PC-9 (cell line): ENCODE results near the gene SF1. TPM values are rescaled to one million over a fixed set of nuclear protein-coding genes. Genes with fewer than 3 reads are reported as not detected.

Source experiments
- BruUV-seq: library from RNA; stranded (reverse); fragments of 400-500 nt; replicated peaks from 2 replicates; lab custom pipeline; 2021; lab: Mats Ljungman, UMichigan
- CTCF ChIA-PET: fragments of 300-600 bp; sonication (Branson Sonifier 250); formaldehyde crosslinking; loops from one replicate; lab custom pipeline; 2022; ENCODE audit warnings: antibody characterized with exemption; lab: Charles Lee
- POLR2A ChIA-PET: fragments of 300-600 bp; sonication (Branson Sonifier 250); formaldehyde crosslinking; loops from one replicate; lab custom pipeline; 2022; ENCODE audit warnings: antibody characterized with exemption; ENCODE audit not compliant: unreplicated experiment; lab: Charles Lee
- DNase-seq, 2 experiments: peaks; one replicate each; pipeline versions ENCODE4 v3.0.0 to v3.0.0-alpha.2; 2015 to 2022; ENCODE audit warnings: mixed read lengths in 1 of 2
- H2AFZ ChIP-seq: fragments of 200-600 bp; sonication (generic); 2 replicates; pipeline ENCODE4 v1.8.1; 2017; ENCODE audit warnings: antibody characterized with exemption
- H3F3A ChIP-seq: fragments of 200-600 bp; sonication (generic); 2 replicates; pipeline ENCODE4 v1.8.1; 2017; ENCODE audit warnings: antibody characterized with exemption, mild to moderate bottlenecking, low read depth; ENCODE audit not compliant: insufficient read depth
- H3K27ac ChIP-seq: fragments of 200-600 bp; sonication (generic); 2 replicates; pipeline ENCODE4 v1.6.1; 2016; ENCODE audit warnings: mixed run types
- H3K27me3 ChIP-seq: fragments of 200-600 bp; sonication (generic); 2 replicates; pipeline ENCODE4 v1.6.1; 2016; ENCODE audit warnings: low read depth, mixed run types; ENCODE audit not compliant: insufficient read depth
- H3K36me3 ChIP-seq: fragments of 200-600 bp; sonication (generic); 2 replicates; pipeline ENCODE4 v1.6.1; 2016; ENCODE audit warnings: low read depth, mixed run types
- H3K4me1 ChIP-seq: fragments of 200-600 bp; sonication (generic); replicated peaks from 2 replicates; pipeline ENCODE4 v1.6.1; 2016; ENCODE audit warnings: mixed run types; ENCODE audit not compliant: insufficient read depth
- H3K4me2 ChIP-seq: fragments of 200-600 bp; sonication (generic); 2 replicates; pipeline ENCODE4 v1.6.1; 2017; ENCODE audit warnings: mixed run types
- H3K4me3 ChIP-seq: fragments of 200-600 bp; sonication (generic); 2 replicates; pipeline ENCODE4 v1.6.1; 2016; ENCODE audit warnings: mixed run types
- H3K79me2 ChIP-seq: fragments of 200-600 bp; sonication (generic); 2 replicates; pipeline ENCODE4 v1.6.1; 2017; ENCODE audit warnings: low read depth, mixed run types
- H3K9me2 ChIP-seq: fragments of 200-600 bp; sonication (generic); 2 replicates; pipeline ENCODE4 v1.8.1; 2017; ENCODE audit warnings: mild to moderate bottlenecking; ENCODE audit not compliant: insufficient read depth
- H3K9me3 ChIP-seq: fragments of 200-600 bp; sonication (generic); 2 replicates; pipeline ENCODE4 v1.8.1; 2016; ENCODE audit warnings: low read depth; ENCODE audit not compliant: insufficient read depth
- H4K20me1 ChIP-seq: fragments of 200-600 bp; sonication (generic); 2 replicates; pipeline ENCODE4 v1.8.1; 2017; ENCODE audit not compliant: insufficient read depth
- CTCF ChIP-seq: fragments of 200-600 bp; sonication (generic); conservative IDR thresholded peaks from 2 replicates; pipeline ENCODE4 v1.6.1; 2017; ENCODE audit warnings: mixed run types, antibody characterized with exemption, mild to moderate bottlenecking, moderate library complexity
- EZH2 ChIP-seq: fragments of 200-600 bp; sonication (generic); IDR thresholded peaks from 2 replicates; pipeline ENCODE4 v1.8.0; 2017; ENCODE audit warnings: antibody characterized with exemption, low read depth
- intact Hi-C: fragments of 100-400 bp; cut with micrococcal nuclease; formaldehyde crosslinking; loops from one replicate; pipeline ENCODE4 v1.10.0; 2022; ENCODE audit not compliant: unreplicated experiment
- total RNA-seq: library from RNA; stranded (reverse); gene quantifications from 2 replicates; pipeline ENCODE4 v1.2.3, GENCODE V29; 2021

SF1 gene
- total RNA-seq, 1 experiment from 2014 or later: 336 TPM

- H4K20me1 ChIP-seq: peaks cover 86% of the 10 kb centered on the region
Measured at GRCh38 chr11:64765291-64765850, 13.0 kb downstream of the SF1 start.

GRCh38 chr11:64764753-64765152 is 13.6 kb downstream of the SF1 start:
- no peak for TF ChIP-seq CTCF
- TF ChIP-seq EZH2: no peak
- BruUV-seq: no TSS peak
- ChIA-PET POLR2A (no interaction called here), CTCF (interaction anchor here (0.7 kb wide), 1 partner anchor 33 kb away, joined by 3 read pairs; no protein-coding TSS in a partner anchor)
- no peak overlapping the region for H3K4me2 ChIP-seq
- H3K4me1 ChIP-seq: no peaks in the 10 kb centered on the region
- peaks cover 17% of the 10 kb centered on the region for H3K79me2 ChIP-seq
- intact Hi-C loops: no loop called here
- no peaks in the 10 kb centered on the region for H3K9me3 ChIP-seq
- no peak overlapping the region for H3K27ac ChIP-seq
- peaks cover 43% of the 10 kb centered on the region for H3K36me3 ChIP-seq
- peaks cover 90% of the 10 kb centered on the region for H3F3A ChIP-seq
- no peaks in the 10 kb centered on the region for H3K9me2 ChIP-seq
- peaks cover 81% of the 10 kb centered on the region for H4K20me1 ChIP-seq
- no peak for DNase-seq
- no peak overlapping the region for H3K4me3 ChIP-seq
- H3K27me3 ChIP-seq: no peaks in the 10 kb centered on the region
- H2AFZ ChIP-seq: no peak overlapping the region

More at GRCh38 chr11:64765291-64765850, 13.0 kb downstream of the SF1 start:
- H3K27ac ChIP-seq: no peak overlapping the region
- no peak overlapping the region for H3K4me2 ChIP-seq
- TF ChIP-seq EZH2 (no peak), CTCF (peak; percentile 32; the same call in 1 of the 2 replicates)
- H3K4me3 ChIP-seq: no peak overlapping the region
- TSS peak; percentile 4 for BruUV-seq
- intact Hi-C loops: no loop called here
- POLR2A ChIA-PET: no interaction called here
- no peaks in the 10 kb centered on the region for H3K4me1 ChIP-seq
- H3K36me3 ChIP-seq: peaks cover 49% of the 10 kb centered on the region
- DNase-seq: no peak
- CTCF ChIA-PET: interaction anchor here (0.6 to 0.7 kb wide), 2 partner anchors 14 to 34 kb away, joined by 3 read pairs; no protein-coding TSS in a partner anchor
- H3K27me3 ChIP-seq: no peaks in the 10 kb centered on the region
- H3F3A ChIP-seq: peaks cover 90% of the 10 kb centered on the region
- peaks cover 23% of the 10 kb centered on the region for H3K79me2 ChIP-seq
- no peaks in the 10 kb centered on the region for H3K9me2 ChIP-seq
- no peak overlapping the region for H2AFZ ChIP-seq
- H3K9me3 ChIP-seq: no peaks in the 10 kb centered on the region

GRCh38 chr11:64764040-64764611 is 14.2 kb downstream of the SF1 start:
- H3K4me2 ChIP-seq: no peak overlapping the region
- H3K4me1 ChIP-seq: no peaks in the 10 kb centered on the region
- peaks cover 38% of the 10 kb centered on the region for H3K36me3 ChIP-seq
- BruUV-seq: no TSS peak
- H3K9me3 ChIP-seq: no peaks in the 10 kb centered on the region
- peaks cover 11% of the 10 kb centered on the region for H3K79me2 ChIP-seq
- TF ChIP-seq EZH2 (no peak), CTCF (no peak)
- no peak overlapping the region for H2AFZ ChIP-seq
- H3K27me3 ChIP-seq: no peaks in the 10 kb centered on the region
- peaks cover 74% of the 10 kb centered on the region for H4K20me1 ChIP-seq
- no peak overlapping the region for H3K27ac ChIP-seq
- H3K9me2 ChIP-seq: no peaks in the 10 kb centered on the region
- ChIA-PET CTCF (no interaction called here), POLR2A (interaction anchor here (0.5 kb wide), 1 partner anchor 99 kb away, joined by 10 read pairs; no protein-coding TSS in a partner anchor)
- intact Hi-C loops: no loop called here
- H3F3A ChIP-seq: peaks cover 85% of the 10 kb centered on the region
- DNase-seq: no peak
- no peak overlapping the region for H3K4me3 ChIP-seq
